ENCODE results near the gene PDCD1.

PDCD1 gene

GRCh38 chr2:241872313-241872642, 13.6 kb upstream of the PDCD1 start:
- Histone ChIP-seq H3K4me3 (ENCODE audit: low read depth in 1 of 2, low read length in 2 of 2) (no peak overlapping the region), H2AFZ (ENCODE audit: low read depth, low read length) (no peak overlapping the region), H3K27ac (ENCODE audit: low read length) (no peak overlapping the region), H3K79me2 (ENCODE audit: insufficient read depth, low read length) (no peaks in the 10 kb centered on the region), H3K4me1 (ENCODE audit: insufficient read depth, low read length) (peaks cover 50% of the 10 kb centered on the region), H3K36me3 (ENCODE audit: insufficient read depth, low read length) (no peaks in the 10 kb centered on the region), H4K20me1 (ENCODE audit: insufficient read depth, low read length) (peaks cover 16% of the 10 kb centered on the region), H3K27me3 (ENCODE audit: insufficient read depth, low read length, poor library complexity) (no peaks in the 10 kb centered on the region), H3K9ac (ENCODE audit: low read depth, low read length) (no peak overlapping the region), H3K9me3 (ENCODE audit: insufficient read depth, low read length, severe bottlenecking) (no peaks in the 10 kb centered on the region), H3K4me2 (ENCODE audit: insufficient read depth, low read length) (no peak overlapping the region)
- no peak for TF ChIP-seq CTCF (IDR thresholded peaks at IDR 0.05; ENCODE audit: borderline replicate concordance, extremely low read depth, low read length, poor library complexity, severe bottlenecking)
- DNase-seq, result no peak
- no peak for ATAC-seq (ENCODE audit: insufficient read depth, low read depth)

- Histone ChIP-seq H3K9me3 (ENCODE audit: insufficient read depth, low read length, severe bottlenecking) (no peaks in the 10 kb centered on the region), H3K27me3 (ENCODE audit: insufficient read depth, low read length, poor library complexity) (no peaks in the 10 kb centered on the region), H3K9ac (ENCODE audit: low read depth, low read length) (no peak overlapping the region), H2AFZ (ENCODE audit: low read depth, low read length) (no peak overlapping the region), H4K20me1 (ENCODE audit: insufficient read depth, low read length) (peaks cover 19% of the 10 kb centered on the region), H3K27ac (ENCODE audit: low read length) (0 out of 2 replicates have a peak overlapping the region, but pooled peaks have one; percentile 25), H3K4me3 (ENCODE audit: low read depth in 1 of 2, low read length in 2 of 2) (no peak overlapping the region), H3K4me2 (ENCODE audit: insufficient read depth, low read length) (no peak overlapping the region), H3K4me1 (ENCODE audit: insufficient read depth, low read length) (peaks cover 55% of the 10 kb centered on the region), H3K36me3 (ENCODE audit: insufficient read depth, low read length) (no peaks in the 10 kb centered on the region), H3K79me2 (ENCODE audit: insufficient read depth, low read length) (no peaks in the 10 kb centered on the region)
- DNase-seq (no peak), ATAC-seq (ENCODE audit: insufficient read depth, low read depth) (no peak)
- no peak for TF ChIP-seq CTCF (IDR thresholded peaks at IDR 0.05; ENCODE audit: borderline replicate concordance, extremely low read depth, low read length, poor library complexity, severe bottlenecking)
Observed at GRCh38 chr2:241871538-241872312, 13.0 kb upstream of the PDCD1 start.

GRCh38 chr2:241870611-241871537, 12.2 kb upstream of the PDCD1 start:
- Histone ChIP-seq H2AFZ (ENCODE audit: low read depth, low read length) (no peak overlapping the region), H3K4me1 (ENCODE audit: insufficient read depth, low read length) (peaks cover 64% of the 10 kb centered on the region), H3K79me2 (ENCODE audit: insufficient read depth, low read length) (no peaks in the 10 kb centered on the region), H3K4me3 (ENCODE audit: low read depth in 1 of 2, low read length in 2 of 2) (no peak overlapping the region), H3K27me3 (ENCODE audit: insufficient read depth, low read length, poor library complexity) (no peaks in the 10 kb centered on the region), H3K9me3 (ENCODE audit: insufficient read depth, low read length, severe bottlenecking) (no peaks in the 10 kb centered on the region), H3K27ac (ENCODE audit: low read length) (peak overlapping the region; percentile 60), H3K4me2 (ENCODE audit: insufficient read depth, low read length) (no peak overlapping the region), H4K20me1 (ENCODE audit: insufficient read depth, low read length) (peaks cover 21% of the 10 kb centered on the region), H3K9ac (ENCODE audit: low read depth, low read length) (no peak overlapping the region), H3K36me3 (ENCODE audit: insufficient read depth, low read length) (no peaks in the 10 kb centered on the region)
- DNase-seq (peak; percentile 85), ATAC-seq (ENCODE audit: insufficient read depth, low read depth) (peak; percentile 73)
- TF ChIP-seq EZH2 (IDR thresholded peaks at IDR 0.05; ENCODE audit: borderline replicate concordance, low read depth, low read length, severe bottlenecking) (no peak), CTCF (IDR thresholded peaks at IDR 0.05; ENCODE audit: borderline replicate concordance, extremely low read depth, low read length, poor library complexity, severe bottlenecking) (peak; percentile 36)
